Keratinocyte (primary cell): ENCODE measurements around the gene SPPL3. TPM values are rescaled to one million over a fixed set of nuclear protein-coding genes. Genes with fewer than 3 reads are reported as not detected.

Source experiments
- DNase-seq: peaks from one replicate; pipeline ENCODE4 v3.0.0-alpha.2; 2011; ENCODE audit warnings: low read depth, missing footprints, low spot score
- FAIRE-seq: peaks from 2 replicates; lab custom pipeline; 2011; peaks lifted over from hg19 to GRCh38; lab: Jason Lieb, UNC
- H2AFZ ChIP-seq: 2 replicates; pipeline ENCODE4 v1.6.0; 2012; ENCODE audit warnings: low read length, control low read depth, inconsistent platforms; ENCODE audit not compliant: control insufficient read depth
- H3K27ac ChIP-seq: 2 replicates; pipeline ENCODE4 v1.5.1; 2011; ENCODE audit warnings: low read length; ENCODE audit not compliant: control insufficient read depth, insufficient read depth
- H3K27me3 ChIP-seq: 3 replicates; pipeline ENCODE4 v1.6.0; 2011; ENCODE audit warnings: low read length; ENCODE audit not compliant: control insufficient read depth, insufficient read depth; ENCODE audit errors: extremely low read depth
- H3K36me3 ChIP-seq, 2 experiments: 2 replicates in 1 of 2; 3 replicates in 1 of 2; pipeline ENCODE4 v1.5.1; 2011; ENCODE audit warnings: low read length in 2 of 2, mild to moderate bottlenecking in 1 of 2; ENCODE audit not compliant: control insufficient read depth in 2 of 2, insufficient read depth in 2 of 2; ENCODE audit errors: extremely low read depth in 1 of 2
- H3K4me1 ChIP-seq: 3 replicates; pipeline ENCODE4 v1.5.1; 2011; ENCODE audit warnings: low read length; ENCODE audit not compliant: control insufficient read depth, insufficient read depth; ENCODE audit errors: extremely low read depth
- H3K4me2 ChIP-seq: 3 replicates; pipeline ENCODE4 v1.6.0; 2011; ENCODE audit warnings: low read depth, low read length; ENCODE audit not compliant: control insufficient read depth, insufficient read depth; ENCODE audit errors: extremely low read depth
- H3K4me3 ChIP-seq, 3 experiments: fragments of 200-600 bp in 1 of 3; sonication (generic) in 1 of 3; 2 replicates in 2 of 3; 3 replicates in 1 of 3; pipeline ENCODE4 v1.5.1; 2011 to 2016; ENCODE audit warnings: low read length in 3 of 3, mild to moderate bottlenecking in 3 of 3, control low read depth in 2 of 3, inconsistent platforms in 1 of 3, low read depth in 1 of 3, mixed read lengths in 1 of 3, mixed run types in 1 of 3, moderate library complexity in 1 of 3; ENCODE audit not compliant: control insufficient read depth in 2 of 3, insufficient read depth in 2 of 3; ENCODE audit errors: extremely low read depth in 1 of 3
- H3K79me2 ChIP-seq: 2 replicates; pipeline ENCODE4 v1.6.0; 2012; ENCODE audit warnings: low read length; ENCODE audit not compliant: control insufficient read depth, insufficient read depth
- H3K9ac ChIP-seq: 3 replicates; pipeline ENCODE4 v1.6.0; 2011; ENCODE audit warnings: low read length; ENCODE audit not compliant: control insufficient read depth, insufficient read depth; ENCODE audit errors: extremely low read depth
- H3K9me1 ChIP-seq: 3 replicates; pipeline ENCODE4 v1.6.0; 2011; ENCODE audit warnings: low read length; ENCODE audit not compliant: control insufficient read depth, insufficient read depth; ENCODE audit errors: extremely low read depth
- H3K9me3 ChIP-seq: 2 replicates; pipeline ENCODE4 v1.5.1; 2012; ENCODE audit warnings: low read depth, low read length; ENCODE audit not compliant: control insufficient read depth
- H4K20me1 ChIP-seq: 3 replicates; pipeline ENCODE4 v1.6.0; 2011; ENCODE audit warnings: low read length; ENCODE audit not compliant: control insufficient read depth, insufficient read depth; ENCODE audit errors: extremely low read depth
- EZH2 ChIP-seq: IDR thresholded peaks from one replicate; pipeline ENCODE4 v1.6.1; 2012; ENCODE audit warnings: inconsistent platforms, mild to moderate bottlenecking, low read length, moderate library complexity
- dilution Hi-C: fragments of 300-500 bp; cut with MboI; formaldehyde crosslinking; loops from one replicate; pipeline ENCODE4 v1.7.0; 2020; ENCODE audit warnings: low sequenced_read_pairs; ENCODE audit not compliant: extremely low pct_ligation_motif_present
- polyA plus RNA-seq, 5 experiments: library from polyadenylated mRNA; depleted of rRNA in 3 of 5; stranded (reverse) in 3 of 5; stranded (forward) in 1 of 5; unstranded in 1 of 5; fragments of >200 nt; gene quantifications; 1 replicate in 1 of 5; 2 replicates in 3 of 5; 3 replicates in 1 of 5; pipeline versions ENCODE4 v1.2.1 to v1.2.3, GENCODE V29; 2011 to 2012; ENCODE audit warnings: missing spikeins in 2 of 5, low read depth in 1 of 5, low replicate concordance in 1 of 5
- TF ChIP-seq, protein P1 (sequence below), 3 experiments: IDR thresholded peaks in 1 of 3; conservative IDR thresholded peaks in 1 of 3; optimal IDR thresholded peaks in 1 of 3; 2 replicates in 2 of 3; 3 replicates in 1 of 3; pipeline versions ENCODE3 to v1.5.1; 2011; ENCODE audit warnings: low read length in 3 of 3, mild to moderate bottlenecking in 3 of 3, moderate library complexity in 2 of 3, control low read depth in 1 of 3, inconsistent platforms in 1 of 3; ENCODE audit not compliant: insufficient read depth in 2 of 3; ENCODE audit errors: extremely low read depth in 1 of 3

The SPPL3 gene
- polyA plus RNA-seq, 1 donor (not counting 4 experiments of a cell fraction or from before 2014, with no cell fraction given), result 28.3 TPM

DNA sequence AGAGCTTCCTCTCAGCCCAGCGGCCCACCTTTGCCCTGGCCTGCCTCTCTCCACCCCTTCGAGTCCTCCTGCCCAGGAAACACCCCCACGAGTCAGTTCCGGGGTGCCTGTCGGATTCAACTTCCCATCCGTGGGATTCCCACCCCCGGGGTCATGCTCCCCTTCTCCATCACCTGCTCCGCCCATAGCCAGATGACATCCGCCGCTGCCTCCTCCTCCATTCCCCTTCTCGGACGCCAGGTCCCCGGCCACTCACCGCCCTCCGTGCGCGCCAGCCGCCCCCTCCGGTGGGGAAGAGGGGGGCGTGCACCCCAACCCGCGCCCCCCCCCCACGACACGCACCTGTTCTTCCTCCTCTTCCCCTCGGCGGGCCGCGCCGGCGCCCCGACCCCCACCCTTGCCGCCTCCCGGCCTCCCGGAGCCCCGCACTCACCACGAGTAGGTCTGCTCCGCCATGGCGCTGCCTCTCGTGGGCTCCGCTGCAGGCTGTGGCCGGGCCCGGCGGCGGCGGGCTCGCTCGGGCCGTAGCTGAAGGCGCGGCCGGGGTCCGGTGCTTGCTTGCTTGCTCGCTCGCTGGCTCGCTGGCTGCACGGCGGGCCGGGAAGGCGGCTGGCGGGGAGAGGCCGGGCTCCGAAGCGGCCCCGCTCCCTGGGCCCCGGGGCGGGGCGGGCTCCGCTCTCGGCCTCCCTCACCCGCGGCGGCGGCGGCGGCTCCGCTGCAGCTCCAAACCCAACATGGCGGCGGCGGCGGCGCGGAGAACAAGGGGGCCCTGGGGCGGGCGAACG, 554 bp downstream of the SPPL3 start:
- no peak for DNase-seq
- Histone ChIP-seq H3K9me3 (no peaks in the 10 kb centered on the region), H3K9ac (peak overlapping the region; percentile 76), H2AFZ (peak overlapping the region; percentile 10), H3K27me3 (no peaks in the 10 kb centered on the region), H3K4me2 (peak overlapping the region; percentile 81), H3K4me3 (peak overlapping the region; percentile 45 to 95 (median 61)), H3K9me1 (no peaks in the 10 kb centered on the region), H3K79me2 (peaks cover 47% of the 10 kb centered on the region), H3K27ac (peak overlapping the region; percentile 57), H3K36me3 (peaks cover 0 to 3% of the 10 kb centered on the region in 2 experiments), H3K4me1 (peaks cover 39% of the 10 kb centered on the region), H4K20me1 (peaks cover 3% of the 10 kb centered on the region)
- no peak for FAIRE-seq
- TF ChIP-seq, protein P1, sequence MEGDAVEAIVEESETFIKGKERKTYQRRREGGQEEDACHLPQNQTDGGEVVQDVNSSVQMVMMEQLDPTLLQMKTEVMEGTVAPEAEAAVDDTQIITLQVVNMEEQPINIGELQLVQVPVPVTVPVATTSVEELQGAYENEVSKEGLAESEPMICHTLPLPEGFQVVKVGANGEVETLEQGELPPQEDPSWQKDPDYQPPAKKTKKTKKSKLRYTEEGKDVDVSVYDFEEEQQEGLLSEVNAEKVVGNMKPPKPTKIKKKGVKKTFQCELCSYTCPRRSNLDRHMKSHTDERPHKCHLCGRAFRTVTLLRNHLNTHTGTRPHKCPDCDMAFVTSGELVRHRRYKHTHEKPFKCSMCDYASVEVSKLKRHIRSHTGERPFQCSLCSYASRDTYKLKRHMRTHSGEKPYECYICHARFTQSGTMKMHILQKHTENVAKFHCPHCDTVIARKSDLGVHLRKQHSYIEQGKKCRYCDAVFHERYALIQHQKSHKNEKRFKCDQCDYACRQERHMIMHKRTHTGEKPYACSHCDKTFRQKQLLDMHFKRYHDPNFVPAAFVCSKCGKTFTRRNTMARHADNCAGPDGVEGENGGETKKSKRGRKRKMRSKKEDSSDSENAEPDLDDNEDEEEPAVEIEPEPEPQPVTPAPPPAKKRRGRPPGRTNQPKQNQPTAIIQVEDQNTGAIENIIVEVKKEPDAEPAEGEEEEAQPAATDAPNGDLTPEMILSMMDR (optimal IDR thresholded peaks at IDR 0.05 in 1 of 3, IDR thresholded peaks at IDR 0.05 in 1 of 3, conservative IDR thresholded peaks at IDR 0.05 in 1 of 3; ENCODE audit: extremely low read depth in 1 of 3, insufficient read depth in 2 of 3, low read length in 3 of 3), result no peak
- no peak for TF ChIP-seq EZH2
- dilution Hi-C loops, result no loop called here

GRCh38 chr12:120902846-120903411, 1.2 kb downstream of the SPPL3 start:
- no peak for FAIRE-seq
- dilution Hi-C loops, result no loop called here
- Histone ChIP-seq H3K9me1 (no peaks in the 10 kb centered on the region), H3K27ac (peak overlapping the region; percentile 57), H3K9me3 (no peaks in the 10 kb centered on the region), H3K27me3 (no peaks in the 10 kb centered on the region), H3K79me2 (peaks cover 54% of the 10 kb centered on the region), H3K36me3 (peaks cover 0 to 3% of the 10 kb centered on the region in 2 experiments), H3K9ac (peak overlapping the region; percentile 76), H2AFZ (no peak overlapping the region), H3K4me3 (peak overlapping the region; percentile 45 to 95 (median 61)), H3K4me2 (peak overlapping the region; percentile 81), H4K20me1 (peaks cover 3% of the 10 kb centered on the region), H3K4me1 (peaks cover 36% of the 10 kb centered on the region)
- DNase-seq, result no peak
- TF ChIP-seq, protein P1 (optimal IDR thresholded peaks at IDR 0.05 in 1 of 3, IDR thresholded peaks at IDR 0.05 in 1 of 3, conservative IDR thresholded peaks at IDR 0.05 in 1 of 3; ENCODE audit: extremely low read depth in 1 of 3, insufficient read depth in 2 of 3, low read length in 3 of 3), result no peak
- TF ChIP-seq EZH2, result no peak
